ENCODE results near the gene FNDC11.

DNA sequence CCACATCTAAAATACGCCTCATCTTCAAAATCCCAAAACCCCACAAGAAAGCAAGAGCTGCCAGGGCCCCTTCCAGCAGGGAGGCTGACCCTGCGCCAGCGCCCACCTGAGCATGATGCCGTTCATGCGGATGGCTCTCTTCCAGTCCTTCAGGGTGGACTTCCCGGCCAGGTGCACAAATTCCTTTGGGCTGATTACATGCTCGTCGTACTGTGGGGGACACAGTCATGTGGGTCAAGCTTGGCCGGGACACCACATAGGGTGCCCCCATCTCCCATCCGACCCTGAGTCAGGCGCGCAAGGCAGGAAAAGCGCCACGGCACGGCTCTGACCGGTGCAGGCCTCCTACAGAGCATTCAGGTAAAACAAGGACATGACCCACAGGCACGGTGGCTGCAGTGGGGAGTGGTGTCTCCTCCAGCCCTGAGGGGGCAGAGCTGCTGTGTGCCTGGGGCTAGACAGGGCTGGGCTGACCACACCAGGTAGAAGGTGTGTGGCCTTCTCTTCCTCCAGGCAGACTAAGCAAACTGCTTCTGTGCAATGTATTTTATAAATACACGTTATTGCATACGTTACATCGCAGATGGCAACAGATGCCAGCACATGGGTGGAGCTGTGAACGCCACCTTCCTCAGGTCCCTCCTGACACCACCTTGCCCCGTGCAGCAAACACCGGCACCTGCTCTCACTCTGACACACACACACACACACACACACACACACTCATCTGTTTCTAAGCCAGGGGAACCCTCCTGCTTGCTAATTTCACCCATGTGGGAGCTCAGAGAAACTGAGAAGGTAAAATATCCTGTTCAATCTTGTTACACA, 43.9 kb downstream of the FNDC11 start:
- TF ChIP-seq, protein P1, sequence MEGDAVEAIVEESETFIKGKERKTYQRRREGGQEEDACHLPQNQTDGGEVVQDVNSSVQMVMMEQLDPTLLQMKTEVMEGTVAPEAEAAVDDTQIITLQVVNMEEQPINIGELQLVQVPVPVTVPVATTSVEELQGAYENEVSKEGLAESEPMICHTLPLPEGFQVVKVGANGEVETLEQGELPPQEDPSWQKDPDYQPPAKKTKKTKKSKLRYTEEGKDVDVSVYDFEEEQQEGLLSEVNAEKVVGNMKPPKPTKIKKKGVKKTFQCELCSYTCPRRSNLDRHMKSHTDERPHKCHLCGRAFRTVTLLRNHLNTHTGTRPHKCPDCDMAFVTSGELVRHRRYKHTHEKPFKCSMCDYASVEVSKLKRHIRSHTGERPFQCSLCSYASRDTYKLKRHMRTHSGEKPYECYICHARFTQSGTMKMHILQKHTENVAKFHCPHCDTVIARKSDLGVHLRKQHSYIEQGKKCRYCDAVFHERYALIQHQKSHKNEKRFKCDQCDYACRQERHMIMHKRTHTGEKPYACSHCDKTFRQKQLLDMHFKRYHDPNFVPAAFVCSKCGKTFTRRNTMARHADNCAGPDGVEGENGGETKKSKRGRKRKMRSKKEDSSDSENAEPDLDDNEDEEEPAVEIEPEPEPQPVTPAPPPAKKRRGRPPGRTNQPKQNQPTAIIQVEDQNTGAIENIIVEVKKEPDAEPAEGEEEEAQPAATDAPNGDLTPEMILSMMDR (IDR thresholded peaks at IDR 0.05) = no peak
- TF ChIP-seq POLR2A (IDR thresholded peaks at IDR 0.05) = no peak

Data from transverse colon (tissue), 3 donors.